Stimulated activated CD8-positive, alpha-beta memory T cell treated with anti-CD3 and anti-CD28 coated beads, Interleukin-15, amount 100 ng/mL, for 48 hours (primary cell): ENCODE data around the gene TCTN1.
"Not testable (repeated sequence)": the region's sequence is repeated elsewhere in the genome, so short reads cannot be mapped to it uniquely, and the experiment has no call there.

Experiments used
- DNase-seq, 2 donors: peaks; one replicate each; pipeline ENCODE4 v3.0.0-alpha.2; 2020; ENCODE audit warnings: low read depth in 2 of 2

TCTN1 gene

DNA sequence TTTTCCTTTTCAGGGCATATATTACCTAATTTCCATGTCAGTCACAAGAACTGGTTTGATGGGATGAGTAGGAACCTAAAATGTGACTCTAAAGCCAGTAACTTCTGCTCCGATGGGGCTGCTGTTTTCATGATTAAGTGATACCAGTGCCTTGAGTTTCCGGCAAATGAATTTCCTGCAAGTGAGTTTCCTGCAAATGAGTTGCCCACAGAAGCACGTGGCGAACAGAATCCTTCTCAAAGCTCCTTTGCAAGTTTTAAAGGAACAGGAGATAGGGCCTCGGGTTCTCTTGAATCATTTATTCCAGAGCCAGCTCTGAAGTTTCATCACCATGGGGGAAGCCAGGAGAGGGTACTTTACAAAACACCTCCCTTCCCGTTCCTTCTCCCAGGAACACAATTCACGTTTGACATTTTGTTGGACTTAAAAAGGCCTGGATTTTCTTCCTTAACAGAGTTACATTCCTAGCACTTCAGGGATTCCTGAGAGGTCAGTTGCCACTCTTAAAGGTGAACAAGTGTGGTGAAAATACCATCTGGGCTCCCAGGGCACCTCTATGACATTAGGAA lies 28.6 kb upstream of the TCTN1 start:
- peak in 1 of 2 donors; percentile 20 for DNase-seq

GRCh38 chr12:110587102-110587501 lies 26.8 kb upstream of the TCTN1 start:
- not testable (repeated sequence) for DNase-seq

DNA sequence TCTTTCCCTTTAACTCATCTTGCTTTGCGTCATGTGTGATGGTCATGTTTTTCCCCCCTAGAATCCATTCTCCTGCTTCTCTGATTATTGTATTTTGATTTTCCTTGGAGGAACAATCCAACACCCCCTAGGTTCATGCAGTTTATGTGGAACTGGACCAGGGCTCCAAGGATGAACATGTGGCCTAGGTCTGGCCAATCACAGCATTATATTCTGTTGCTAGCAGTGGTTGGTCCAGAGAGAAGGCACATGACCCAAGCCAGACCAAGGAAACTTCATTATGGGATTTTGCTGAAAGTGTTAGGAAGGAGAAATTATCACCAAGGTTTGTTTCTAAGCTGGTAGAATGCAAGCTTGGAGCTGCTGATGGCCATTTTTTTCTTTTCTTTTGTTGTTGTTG lies 23.9 kb upstream of the TCTN1 start:
- no peak for DNase-seq

GRCh38 chr12:110590806-110591326 lies 23.1 kb upstream of the TCTN1 start:
- no peak for DNase-seq

DNA sequence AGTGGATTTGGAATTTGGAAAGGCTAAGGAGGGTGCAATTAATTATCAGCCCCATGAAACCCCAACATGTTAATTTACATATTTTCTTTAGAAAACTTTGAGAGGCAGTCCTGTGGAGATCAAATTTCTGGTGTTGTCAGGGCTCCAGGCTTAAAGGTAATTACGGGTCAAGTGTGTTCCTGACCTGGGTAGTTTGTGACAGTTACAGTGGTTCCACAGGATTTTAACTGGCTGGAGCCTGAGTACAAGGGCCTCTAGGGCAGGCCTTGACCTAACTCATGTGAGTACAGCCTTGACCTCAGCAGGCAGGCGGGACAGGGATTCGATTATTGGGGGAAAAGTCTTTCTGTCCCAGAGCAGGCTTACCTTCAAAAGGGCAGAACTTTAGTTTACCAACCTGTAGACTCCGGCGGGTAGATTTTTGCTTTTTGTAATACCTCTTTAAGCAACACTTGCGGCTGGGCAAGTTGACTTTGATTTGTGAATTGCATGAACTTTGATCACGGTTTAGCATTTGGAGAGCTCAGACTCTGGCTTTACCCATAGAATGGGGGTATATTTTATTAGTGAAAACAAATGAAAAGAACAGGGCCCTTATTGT lies 22.4 kb upstream of the TCTN1 start:
- DNase-seq: no peak

GRCh38 chr12:110592078-110592477 lies 21.9 kb upstream of the TCTN1 start:
- DNase-seq: no peak

GRCh38 chr12:110592919-110593318 lies 21.0 kb upstream of the TCTN1 start:
- DNase-seq: not testable (repeated sequence)

DNA sequence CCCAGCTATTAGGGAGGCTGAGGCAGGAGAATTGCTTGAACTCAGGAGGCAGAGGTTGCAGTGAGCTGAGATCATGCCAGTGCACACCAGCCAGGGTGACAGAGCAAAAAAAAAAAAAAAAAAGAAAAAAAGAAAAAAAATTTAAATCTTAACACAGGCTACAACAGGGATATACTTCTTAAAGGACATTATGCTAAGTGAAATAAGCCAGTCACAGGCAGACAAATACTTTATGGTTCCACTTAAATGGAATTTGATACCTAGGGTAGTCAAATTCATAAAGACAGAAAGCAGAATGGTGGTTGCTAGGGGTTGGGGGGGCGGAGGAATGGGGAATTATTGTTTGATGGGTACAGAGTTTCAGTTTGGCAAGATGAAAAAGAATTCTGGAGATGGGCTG lies 16.0 kb upstream of the TCTN1 start:
- DNase-seq: no peak

GRCh38 chr12:110599334-110599733 lies 14.6 kb upstream of the TCTN1 start:
- no peak for DNase-seq

GRCh38 chr12:110600254-110600653 lies 13.7 kb upstream of the TCTN1 start:
- no peak for DNase-seq

- not testable (repeated sequence) for DNase-seq
These were observed 11.7 kb upstream of the TCTN1 start for GRCh38 chr12:110602085-110602814.

DNA sequence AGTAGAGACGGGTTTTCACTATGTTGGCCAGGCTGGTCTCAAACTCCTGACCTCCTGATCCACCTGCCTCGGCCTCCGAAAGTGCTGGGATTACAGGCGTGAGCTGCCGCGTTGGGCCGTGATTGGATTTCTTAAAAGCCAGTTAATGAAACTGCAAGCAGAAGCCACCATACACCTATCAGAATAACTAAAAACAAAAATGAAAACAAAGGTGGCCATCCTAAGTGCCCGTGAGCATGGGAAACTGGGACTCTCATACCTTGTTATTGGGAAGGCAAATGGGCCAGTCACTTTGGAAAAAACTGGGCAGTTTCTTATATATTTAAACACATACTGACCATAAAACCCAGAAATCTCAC lies 7.7 kb upstream of the TCTN1 start:
- no peak for DNase-seq

- no peak for DNase-seq
These were observed 708 bp upstream of the TCTN1 start for GRCh38 chr12:110613071-110613770.

GRCh38 chr12:110615171-110615570 lies 1.2 kb downstream of the TCTN1 start:
- DNase-seq: no peak

DNA sequence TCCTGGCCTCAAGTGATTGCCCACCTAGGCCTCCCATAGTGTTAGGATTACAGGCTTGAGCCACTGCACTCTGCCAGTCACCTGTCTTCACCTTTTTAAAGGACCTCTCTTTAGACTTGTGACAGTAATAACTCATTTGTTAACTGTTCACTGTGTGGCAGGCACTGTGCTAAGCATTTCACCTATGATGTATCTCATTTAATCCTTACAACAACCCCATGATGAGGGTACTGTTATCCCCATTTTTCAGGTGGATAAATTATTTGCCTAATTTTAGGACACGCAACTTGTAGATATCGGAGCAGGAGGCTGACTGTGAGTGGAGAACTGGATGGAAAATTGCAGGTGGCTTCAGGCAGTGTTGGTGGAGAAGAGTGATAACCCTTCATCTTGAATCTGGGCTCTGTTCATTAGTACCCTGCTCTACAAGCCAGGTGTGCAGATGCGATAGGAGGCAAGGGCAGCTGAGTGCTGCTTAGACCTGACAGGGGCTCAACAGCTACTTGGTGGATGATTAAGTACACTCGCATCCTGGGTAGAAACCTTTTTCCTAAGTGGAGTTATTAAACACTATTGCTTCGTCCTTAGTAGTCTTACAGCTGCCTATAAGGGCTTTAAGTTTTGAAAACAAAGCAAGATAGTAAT lies 2.7 kb downstream of the TCTN1 start:
- no peak for DNase-seq

- peak; percentile 37 to 47 for DNase-seq
These were observed 5.6 kb downstream of the TCTN1 start for GRCh38 chr12:110619534-110619953.

GRCh38 chr12:110622582-110622981 lies 8.7 kb downstream of the TCTN1 start:
- no peak for DNase-seq

DNA sequence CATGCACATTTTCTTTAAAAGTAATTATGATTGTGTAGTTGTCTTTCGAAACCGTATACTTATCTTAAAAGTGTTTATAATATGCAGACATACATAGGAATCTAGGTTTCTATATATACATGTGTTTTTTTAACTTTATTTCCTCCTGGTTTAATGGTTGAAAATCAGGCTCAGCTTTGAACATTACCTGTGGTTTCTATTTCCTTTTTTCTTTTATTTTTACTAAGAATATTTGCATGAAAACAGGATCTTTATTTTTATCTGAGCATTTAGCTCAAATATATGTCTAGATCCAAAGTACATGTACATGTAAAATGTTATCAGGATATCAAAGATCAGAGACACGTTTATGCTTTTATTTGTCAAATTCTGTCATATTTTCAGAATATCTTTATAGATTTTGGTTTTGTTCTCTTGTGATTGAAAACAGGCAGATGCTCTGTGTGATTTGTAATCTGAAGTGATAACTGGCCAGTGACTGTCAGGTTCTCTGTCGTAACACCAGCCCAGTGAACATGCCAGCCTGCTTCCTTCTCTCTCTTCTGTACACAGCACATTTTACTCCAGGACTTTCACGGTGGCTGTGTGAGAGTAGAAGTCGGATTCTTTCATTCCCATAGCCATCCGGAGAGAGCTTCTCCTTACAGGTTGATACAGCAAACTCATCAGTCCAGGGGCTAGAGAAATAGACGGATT lies 13.7 kb downstream of the TCTN1 start:
- no peak for DNase-seq

DNA sequence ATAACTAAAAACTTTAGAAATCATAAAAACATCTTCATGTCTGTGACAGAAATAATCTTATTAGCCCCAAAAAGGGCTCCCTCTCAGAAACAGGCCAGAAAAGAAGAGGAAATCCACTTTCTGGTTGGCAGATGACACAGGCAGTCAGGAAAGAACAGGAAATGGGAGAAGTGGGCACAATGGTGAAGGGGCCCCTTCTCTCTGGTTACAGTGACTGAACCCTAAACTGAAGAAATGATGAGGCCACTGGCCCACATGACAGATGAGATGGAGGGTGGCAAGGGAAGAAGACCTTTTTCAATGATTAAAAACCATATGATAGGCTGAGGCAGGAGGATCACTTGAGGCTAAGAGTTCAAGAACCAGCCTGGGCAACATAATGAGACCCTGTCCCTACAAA lies 21.1 kb downstream of the TCTN1 start:
- no peak for DNase-seq

DNA sequence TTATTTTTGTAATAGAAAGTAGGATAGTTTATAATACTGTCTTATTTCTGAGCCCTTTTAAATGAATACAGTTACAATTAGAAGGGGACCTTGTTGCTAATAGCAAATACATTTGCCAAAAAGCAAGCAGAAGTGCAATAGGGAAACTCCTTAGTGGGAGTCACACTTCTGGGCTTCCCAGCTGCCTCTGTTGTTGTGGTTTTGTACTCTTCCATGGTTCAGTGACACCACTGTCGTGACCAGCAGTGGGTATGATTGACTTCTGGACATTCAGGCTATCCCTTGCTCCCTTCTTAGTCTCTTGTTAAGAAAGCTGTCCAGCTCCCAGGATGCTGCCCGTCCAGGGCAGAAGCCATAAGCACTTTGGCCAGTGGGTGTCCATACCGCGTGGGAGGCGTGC lies 22.6 kb downstream of the TCTN1 start:
- DNase-seq: no peak

DNA sequence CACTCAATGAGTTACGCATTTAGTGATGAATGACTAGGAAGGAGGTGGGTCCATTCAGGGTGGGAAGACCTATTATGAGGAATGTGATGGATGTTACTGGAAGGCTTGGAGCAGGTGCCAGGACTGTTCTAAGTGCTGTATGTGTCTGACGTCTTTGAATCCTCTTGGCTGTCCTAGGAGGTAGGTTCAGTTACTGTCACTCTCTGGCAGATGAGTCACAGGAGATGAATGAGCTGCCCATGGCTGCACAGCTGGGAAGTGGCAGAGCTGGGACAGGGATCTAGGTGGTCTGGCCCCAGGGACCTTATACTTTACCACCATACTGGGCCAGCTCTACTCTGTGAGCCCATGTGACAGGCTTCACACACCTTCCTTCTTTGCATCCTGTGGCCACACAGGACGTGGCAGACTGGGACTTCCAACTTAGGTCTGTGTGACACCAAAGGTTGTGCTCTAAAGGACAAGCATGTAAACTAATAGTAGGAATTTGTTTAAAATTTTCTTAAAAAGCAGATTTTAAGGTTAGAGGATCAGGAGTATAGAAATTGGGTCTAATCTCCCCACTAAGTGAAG lies 24.0 kb downstream of the TCTN1 start:
- DNase-seq: no peak
